Spinal cord (tissue), 10 donors: ENCODE results near the gene SERPINF2. TPM values are rescaled to one million over a fixed set of nuclear protein-coding genes. Genes with fewer than 3 reads are reported as not detected.

ENCODE experiments used
- DNase-seq, 6 donors: peaks; one replicate each; pipeline versions ENCODE4 v3.0.0 to v3.0.0-alpha.2; 2013 to 2015; ENCODE audit warnings: low spot score in 6 of 6, low read depth in 4 of 6
- H3K27ac ChIP-seq: one replicate; pipeline ENCODE4 v1.5.1; 2013; ENCODE audit warnings: low read depth, low read length, control low read depth
- H3K27me3 ChIP-seq: one replicate; pipeline ENCODE4 v1.6.1; 2013; ENCODE audit warnings: low read length; ENCODE audit not compliant: control insufficient read depth, insufficient read depth
- H3K36me3 ChIP-seq: one replicate; pipeline ENCODE4 v1.6.1; 2013; ENCODE audit warnings: low read length; ENCODE audit not compliant: control insufficient read depth, insufficient read depth
- H3K4me1 ChIP-seq: one replicate; pipeline ENCODE4 v1.6.1; 2013; ENCODE audit warnings: low read length; ENCODE audit not compliant: control insufficient read depth, insufficient read depth
- H3K4me3 ChIP-seq: one replicate; pipeline ENCODE4 v1.5.1; 2013; ENCODE audit warnings: low read depth, low read length, control low read depth
- H3K9me3 ChIP-seq: one replicate; pipeline ENCODE4 v1.6.1; 2013; ENCODE audit warnings: low read length; ENCODE audit not compliant: control insufficient read depth, insufficient read depth
- WGBS: methylation state at CpG from one replicate; pipeline ENCODE4 v1.1.5; 2013; ENCODE audit warnings: missing lambda C conversion rate; ENCODE audit not compliant: insufficient coverage; 5-methylcytosine and 5-hydroxymethylcytosine counted together
- polyA plus RNA-seq, 2 donors: library from polyadenylated mRNA; unstranded; fragments of 120-200 nt; gene quantifications; one replicate each; pipeline ENCODE4 v1.2.1, GENCODE V29; 2013; ENCODE audit not compliant: insufficient read length in 2 of 2
- total RNA-seq, 2 donors: library from RNA; depleted of rRNA in 1 of 2; stranded (reverse); fragments of 120-200 nt in 1 of 2; fragments of >200 nt in 1 of 2; gene quantifications; one replicate each; pipeline versions ENCODE4 v1.2.3 to v1.2.4, GENCODE V29; 2013 to 2014
- donor health status: healthy.

SERPINF2 gene
- total and polyA plus RNA-seq, 4 donors, result 1.2 to 2.1 (median 1.9) TPM; not detected in 1

DNA sequence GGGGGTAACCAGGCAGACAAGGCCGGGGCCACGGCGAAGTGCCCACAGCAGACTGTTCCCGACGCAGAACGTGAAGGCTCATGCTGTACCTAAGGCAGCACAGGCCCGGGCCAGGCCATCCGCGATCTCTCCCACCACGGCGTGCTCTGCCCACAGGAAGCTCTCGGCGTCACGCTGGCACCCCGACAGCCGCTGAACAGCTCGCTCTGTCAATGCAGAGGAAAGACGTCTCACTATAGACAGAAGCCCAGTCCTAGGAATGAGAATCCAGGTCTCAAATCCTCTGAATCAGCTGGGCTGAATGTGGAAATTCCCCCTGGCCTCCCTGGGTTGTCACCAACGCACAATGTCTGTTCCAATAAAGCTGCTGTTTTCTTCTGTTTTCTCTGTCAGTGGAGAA is 40.6 kb downstream of the SERPINF2 start:
- Histone ChIP-seq H3K9me3 (no peaks in the 10 kb centered on the region), H3K4me1 (peaks cover 24% of the 10 kb centered on the region), H3K27ac (peak overlapping the region; percentile 49), H3K4me3 (no peak overlapping the region), H3K36me3 (peaks cover 59% of the 10 kb centered on the region), H3K27me3 (no peaks in the 10 kb centered on the region)
- no peak for DNase-seq
- WGBS, result 87% methylated on average over 19 of the region's 19 CpGs

DNA sequence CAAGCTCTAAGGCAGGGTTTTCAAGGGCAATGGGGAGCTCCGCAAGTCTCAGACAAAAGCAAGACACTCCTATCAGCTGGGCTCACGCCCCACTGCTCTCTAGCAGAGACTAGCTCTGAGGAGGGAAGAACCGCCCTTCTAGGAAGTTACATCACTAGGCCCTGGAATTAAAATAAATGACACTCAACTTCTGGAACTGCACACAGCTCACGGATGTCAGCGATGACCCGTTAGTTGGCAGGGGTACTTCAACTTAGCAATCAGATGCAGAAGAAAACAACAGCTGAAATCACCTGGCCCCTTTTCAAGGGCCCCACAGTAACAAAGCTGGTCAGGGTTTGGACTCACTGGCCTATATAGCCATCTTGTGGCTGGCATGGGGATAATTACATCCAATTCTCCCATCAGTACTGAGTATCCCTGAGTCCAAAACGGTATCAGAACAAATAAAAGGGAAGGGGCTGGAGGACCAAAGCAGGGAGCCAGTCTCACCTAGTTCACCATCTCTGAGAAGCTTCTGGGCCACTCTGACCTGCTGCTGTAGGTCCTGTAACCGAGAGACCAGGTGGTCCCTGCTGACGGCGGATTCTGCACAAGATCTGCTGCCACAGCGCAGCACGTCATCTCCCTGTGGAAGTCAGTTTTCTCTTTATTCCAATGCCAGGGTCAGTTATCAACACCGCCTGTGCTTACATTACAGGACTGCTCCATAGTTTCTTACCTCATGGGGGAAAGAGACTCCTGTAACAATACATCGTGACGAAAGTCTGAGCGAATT is 41.4 kb downstream of the SERPINF2 start:
- Histone ChIP-seq H3K36me3 (peaks cover 52% of the 10 kb centered on the region), H3K4me3 (no peak overlapping the region), H3K27ac (peak overlapping the region; percentile 49)

GRCh38 chr17:1785930-1786329 is 43.3 kb downstream of the SERPINF2 start:
- Histone ChIP-seq H3K27me3 (no peaks in the 10 kb centered on the region), H3K36me3 (peaks cover 48% of the 10 kb centered on the region), H3K9me3 (no peaks in the 10 kb centered on the region), H3K4me1 (peaks cover 16% of the 10 kb centered on the region), H3K27ac (no peak overlapping the region), H3K4me3 (no peak overlapping the region)
- 80% methylated on average over 4 of the region's 4 CpGs for WGBS
- DNase-seq, result peak in 1 of 6 donors; percentile 46

More for the DNA sequence above, 41.4 kb downstream of the SERPINF2 start:
- Histone ChIP-seq H3K27me3 (no peaks in the 10 kb centered on the region), H3K9me3 (no peaks in the 10 kb centered on the region), H3K4me1 (peaks cover 24% of the 10 kb centered on the region)
- peak in 2 of 6 donors; percentile 50 to 71 for DNase-seq
- WGBS, result 72% methylated on average over 8 of the region's 16 CpGs

GRCh38 chr17:1786708-1787107 is 44.0 kb downstream of the SERPINF2 start:
- Histone ChIP-seq H3K27me3 (no peaks in the 10 kb centered on the region), H3K4me3 (no peak overlapping the region), H3K4me1 (peaks cover 16% of the 10 kb centered on the region), H3K27ac (no peak overlapping the region), H3K36me3 (peaks cover 41% of the 10 kb centered on the region), H3K9me3 (no peaks in the 10 kb centered on the region)
- no peak for DNase-seq
- 95% methylated on average over 6 of the region's 7 CpGs for WGBS

DNA sequence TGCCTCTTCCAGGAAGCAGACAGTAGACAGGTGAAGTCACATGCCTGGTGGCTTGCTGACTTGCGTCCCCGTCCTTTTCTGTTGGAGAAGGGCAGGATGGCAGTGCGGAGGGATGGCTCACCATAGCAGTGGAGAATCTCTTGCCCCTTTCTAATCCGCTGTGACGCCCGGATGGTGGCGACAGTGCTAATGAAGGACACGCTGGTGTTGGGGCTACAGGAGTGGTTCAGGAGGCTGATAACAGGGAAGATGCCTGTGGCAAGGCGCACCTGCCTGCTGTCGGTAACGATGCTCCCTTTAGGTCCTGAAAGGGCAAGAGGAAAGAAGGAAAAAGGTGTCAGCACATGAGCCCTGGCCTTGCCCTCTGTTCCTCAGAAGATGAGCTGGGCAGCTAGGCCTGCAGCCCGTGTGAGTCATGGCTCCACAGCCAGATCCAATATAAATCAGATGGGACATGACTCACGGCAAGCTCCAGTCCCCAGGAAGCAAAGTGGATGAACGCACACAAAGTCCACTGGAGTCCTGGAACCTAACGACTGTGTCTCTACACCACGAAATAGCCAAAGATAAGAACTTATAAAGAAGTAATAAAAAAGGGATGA is 44.7 kb downstream of the SERPINF2 start:
- H3K4me1 ChIP-seq, result peaks cover 16% of the 10 kb centered on the region
- no peak for DNase-seq
- peak overlapping the region; percentile 22 for H3K27ac ChIP-seq
- H3K4me3 ChIP-seq, result no peak overlapping the region
- H3K36me3 ChIP-seq, result peaks cover 38% of the 10 kb centered on the region
- H3K9me3 ChIP-seq, result no peaks in the 10 kb centered on the region
- H3K27me3 ChIP-seq, result no peaks in the 10 kb centered on the region
- 92% methylated on average over 14 of the region's 16 CpGs for WGBS

- Histone ChIP-seq H3K9me3 (no peaks in the 10 kb centered on the region), H3K27ac (no peak overlapping the region)
- WGBS, result no CpG with 5 or more reads among the region's 5 CpGs
Observed at GRCh38 chr17:1789936-1790335, 47.3 kb downstream of the SERPINF2 start.

DNA sequence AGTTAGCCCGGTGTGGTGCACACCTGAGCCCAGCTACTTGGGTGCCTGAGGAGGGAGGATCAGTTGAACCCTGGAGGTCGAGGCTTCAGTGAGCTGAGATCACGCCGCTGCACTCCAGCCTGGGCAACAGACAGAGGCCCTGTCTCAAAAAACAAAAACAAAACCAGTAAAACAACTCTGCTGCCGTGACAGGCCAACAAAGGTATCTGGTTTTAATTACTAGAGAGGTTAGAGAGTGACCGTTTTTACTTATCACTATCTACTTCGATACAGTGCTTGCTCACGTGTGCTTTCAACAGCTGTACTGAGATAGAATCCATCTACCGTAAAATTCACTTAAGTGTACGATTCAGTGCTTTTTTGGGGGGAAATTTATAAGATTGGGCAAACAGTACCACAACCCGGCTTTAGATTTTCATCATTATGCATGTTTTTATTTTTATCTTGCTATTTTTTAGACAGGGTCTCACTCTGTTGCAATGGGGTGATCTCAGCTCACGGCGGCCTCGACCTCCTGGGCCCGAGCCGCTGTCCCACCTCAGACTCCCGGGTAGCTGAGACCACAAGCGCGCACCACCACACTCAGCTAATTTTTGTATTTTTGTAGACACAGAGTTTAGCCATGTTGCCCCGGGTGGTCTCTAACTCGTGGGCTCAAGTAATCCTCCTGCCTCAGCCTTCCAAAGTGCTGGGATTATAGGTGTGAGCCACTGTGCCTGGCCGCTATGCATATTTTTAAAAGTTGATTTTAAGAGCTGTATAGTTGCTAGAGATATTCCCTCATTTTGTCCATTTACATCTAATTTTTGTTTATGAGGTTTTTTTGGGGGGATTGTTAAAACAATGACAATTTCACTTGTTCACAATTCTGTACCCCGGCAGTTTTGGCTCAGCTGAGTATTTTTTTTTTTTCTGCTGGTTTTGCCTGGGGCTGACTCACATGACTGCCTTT is 50.1 kb downstream of the SERPINF2 start:
- Histone ChIP-seq H3K4me3 (no peak overlapping the region), H3K27me3 (no peaks in the 10 kb centered on the region), H3K36me3 (peaks cover 13% of the 10 kb centered on the region), H3K27ac (no peak overlapping the region), H3K4me1 (peaks cover 5% of the 10 kb centered on the region), H3K9me3 (no peaks in the 10 kb centered on the region)
- no peak for DNase-seq
- 93% methylated on average over 7 of the region's 23 CpGs for WGBS

More at GRCh38 chr17:1789936-1790335, 47.3 kb downstream of the SERPINF2 start:
- Histone ChIP-seq H3K4me3 (no peak overlapping the region), H3K4me1 (peaks cover 2% of the 10 kb centered on the region), H3K36me3 (peaks cover 27% of the 10 kb centered on the region), H3K27me3 (no peaks in the 10 kb centered on the region)
- DNase-seq, result peak in 1 of 6 donors; percentile 22

DNA sequence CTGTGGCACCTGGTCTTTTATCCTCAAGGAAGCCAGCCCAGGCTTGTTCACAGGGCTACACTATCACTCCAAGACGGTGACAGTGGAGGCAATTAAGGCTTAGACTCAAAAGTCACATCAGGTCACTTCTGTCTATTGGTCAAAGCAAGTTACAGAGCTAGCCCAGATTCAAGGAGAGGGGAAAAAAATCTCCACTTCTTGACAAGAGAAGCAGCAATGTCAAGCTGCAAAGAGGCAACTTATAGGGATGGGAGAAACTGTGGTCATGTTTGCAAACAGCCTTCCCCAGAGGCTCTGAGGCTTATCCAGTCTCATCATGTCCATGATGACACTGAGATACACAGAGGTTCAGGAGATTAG is 50.8 kb downstream of the SERPINF2 start:
- H3K27ac ChIP-seq, result no peak overlapping the region
- peaks cover 2% of the 10 kb centered on the region for H3K4me1 ChIP-seq
- 80% methylated on average over 1 of the region's 1 CpG for WGBS

GRCh38 chr17:1796800-1797199 is 54.1 kb downstream of the SERPINF2 start:
- Histone ChIP-seq H3K4me1 (peaks cover 2% of the 10 kb centered on the region), H3K9me3 (no peaks in the 10 kb centered on the region), H3K27me3 (no peaks in the 10 kb centered on the region), H3K27ac (no peak overlapping the region), H3K36me3 (peaks cover 31% of the 10 kb centered on the region), H3K4me3 (no peak overlapping the region)
- no CpG with 5 or more reads among the region's 1 CpG for WGBS
- DNase-seq, result peak in 1 of 6 donors; percentile 8

More for the DNA sequence above, 50.8 kb downstream of the SERPINF2 start:
- Histone ChIP-seq H3K36me3 (peaks cover 20% of the 10 kb centered on the region), H3K27me3 (no peaks in the 10 kb centered on the region), H3K4me3 (no peak overlapping the region), H3K9me3 (no peaks in the 10 kb centered on the region)
- DNase-seq, result no peak
